NCI-H2081 (cell line): ENCODE data around the gene SYNM.
"Not testable (repeated sequence)": the region's sequence is repeated elsewhere in the genome, so short reads cannot be mapped to it uniquely, and the experiment has no call there.

Experiments used
- DNase-seq, 2 experiments: peaks; one replicate each; lab custom pipeline; 2025; lab: John Stamatoyannopoulos, UW

SYNM gene

DNA sequence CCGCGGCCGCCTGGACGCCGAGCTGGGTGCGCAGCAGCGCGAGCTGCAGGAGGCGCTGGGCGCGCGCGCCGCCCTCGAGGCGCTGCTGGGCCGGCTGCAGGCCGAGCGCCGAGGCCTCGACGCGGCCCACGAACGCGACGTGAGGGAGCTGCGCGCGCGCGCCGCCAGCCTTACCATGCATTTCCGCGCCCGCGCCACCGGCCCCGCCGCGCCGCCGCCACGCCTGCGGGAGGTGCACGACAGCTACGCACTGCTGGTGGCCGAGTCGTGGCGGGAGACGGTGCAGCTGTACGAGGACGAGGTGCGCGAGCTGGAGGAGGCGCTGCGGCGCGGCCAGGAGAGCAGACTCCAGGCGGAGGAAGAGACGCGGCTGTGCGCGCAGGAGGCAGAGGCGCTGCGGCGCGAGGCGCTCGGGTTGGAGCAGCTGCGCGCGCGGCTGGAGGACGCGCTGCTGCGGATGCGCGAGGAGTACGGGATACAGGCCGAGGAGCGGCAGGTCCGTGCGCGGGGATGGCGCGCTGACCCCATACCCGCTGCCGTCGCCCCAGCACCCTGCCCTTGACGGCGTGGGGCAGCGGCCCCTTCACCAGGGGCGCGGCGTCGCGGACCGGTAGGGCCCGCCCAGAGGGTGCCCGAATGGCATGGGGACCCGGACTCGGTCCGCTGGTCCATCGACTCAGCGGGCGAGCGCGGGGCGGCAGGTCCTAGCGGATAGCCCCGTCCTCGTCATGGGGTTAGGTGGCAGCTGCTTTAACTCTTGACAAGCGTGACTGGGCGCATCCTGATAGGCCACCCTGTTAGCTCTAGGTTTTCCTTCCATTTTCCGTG is 848 bp downstream of the SYNM start:
- DNase-seq: peak; percentile 70 to 82

DNA sequence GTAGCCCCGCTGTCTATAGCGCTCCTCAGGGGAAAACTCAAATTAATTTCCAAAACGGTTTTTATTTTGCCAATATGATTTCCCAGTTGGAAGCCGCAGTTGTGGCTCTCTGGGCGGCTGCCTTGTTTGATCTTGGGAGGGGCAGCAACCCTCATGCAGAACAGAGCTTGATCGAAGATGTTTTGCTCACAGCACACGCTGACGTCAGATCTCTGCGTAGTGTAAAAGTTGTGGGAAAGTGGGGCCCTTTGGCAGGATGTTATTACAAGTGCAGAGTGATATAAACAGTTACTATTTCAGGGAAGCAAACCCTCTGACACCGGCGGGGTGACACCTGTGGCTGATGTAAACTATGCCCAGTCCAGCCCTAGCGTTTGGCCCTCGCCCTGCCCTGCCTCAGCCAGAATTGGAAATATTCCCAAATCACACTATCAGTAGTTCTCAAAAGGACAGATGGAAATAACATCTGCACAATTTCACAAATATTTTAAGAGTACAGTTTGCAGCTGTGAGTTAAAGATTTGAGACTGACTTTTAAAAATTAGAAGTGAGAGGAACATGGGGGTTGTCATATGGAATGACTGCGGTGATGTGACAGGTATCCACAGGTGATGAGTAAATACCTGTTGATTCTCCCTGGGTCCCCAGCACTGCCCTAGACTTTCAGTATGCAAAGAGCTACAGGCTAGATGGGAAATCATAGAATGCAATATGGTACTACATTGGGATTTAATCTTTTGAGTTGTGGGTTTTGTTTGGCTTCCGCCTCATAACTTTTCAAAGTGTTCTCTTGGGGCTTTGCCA is 1.7 kb downstream of the SYNM start:
- DNase-seq: no peak

DNA sequence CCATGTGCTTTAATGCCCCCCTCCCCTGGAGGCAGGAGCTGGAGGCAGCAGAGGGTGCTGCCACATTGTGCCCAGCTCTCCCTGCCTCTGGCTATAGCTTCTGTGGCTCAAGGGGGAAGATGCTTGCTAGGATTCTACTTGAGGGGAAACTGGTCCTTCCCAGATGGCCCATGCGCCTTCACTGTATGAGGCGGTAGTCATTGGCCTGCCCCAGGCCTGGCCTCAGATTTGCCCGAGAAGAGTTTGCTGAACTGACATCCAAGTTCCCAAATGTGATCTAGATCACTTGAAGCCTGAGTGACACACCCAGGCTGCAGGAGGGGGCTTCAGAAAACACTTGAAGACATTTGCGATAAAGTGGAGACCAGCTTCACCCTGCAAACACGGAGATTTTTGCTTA is 4.1 kb downstream of the SYNM start:
- DNase-seq: no peak

DNA sequence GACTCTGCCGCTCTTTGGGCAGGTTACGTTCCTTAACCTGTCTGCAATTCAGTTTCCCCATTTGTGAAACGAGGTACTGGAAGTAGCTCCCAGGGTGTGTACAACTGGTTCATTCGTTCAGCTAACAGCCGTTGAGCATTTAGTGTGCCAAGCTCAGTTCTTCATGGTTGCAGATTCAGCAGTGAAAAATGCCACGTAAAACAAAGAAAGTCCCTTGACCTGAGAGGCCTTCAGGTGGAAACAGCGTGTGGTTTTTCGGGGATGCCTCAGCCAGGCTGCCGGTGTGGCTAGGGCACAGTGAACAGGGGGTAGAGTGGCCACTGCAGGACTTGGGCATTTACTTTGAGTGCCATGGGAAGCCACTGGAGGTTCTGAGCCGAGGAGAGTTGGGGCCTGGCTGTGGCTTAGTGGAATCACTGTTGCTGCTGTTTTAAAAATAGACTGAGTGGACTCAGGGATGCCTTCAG is 4.7 kb downstream of the SYNM start:
- no peak for DNase-seq

DNA sequence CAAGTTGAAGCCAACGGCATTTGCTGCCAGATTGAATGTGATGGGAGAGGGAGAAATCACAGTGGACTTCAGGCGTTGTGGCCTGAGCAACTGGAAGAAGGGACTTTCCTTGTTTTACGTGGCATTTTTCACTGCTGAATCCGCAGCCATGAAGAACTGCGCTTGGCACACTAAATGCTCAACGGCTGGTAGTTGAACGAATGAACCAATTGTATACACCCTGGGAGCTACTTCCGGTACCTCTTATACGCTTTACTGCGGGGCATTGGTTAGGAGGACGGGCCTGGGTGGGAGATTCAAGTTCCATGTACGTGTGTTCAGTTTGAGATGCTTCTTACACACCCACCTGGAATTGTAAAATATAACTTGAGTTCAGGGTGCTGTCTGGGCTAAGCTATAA is 5.2 kb downstream of the SYNM start:
- no peak for DNase-seq

DNA sequence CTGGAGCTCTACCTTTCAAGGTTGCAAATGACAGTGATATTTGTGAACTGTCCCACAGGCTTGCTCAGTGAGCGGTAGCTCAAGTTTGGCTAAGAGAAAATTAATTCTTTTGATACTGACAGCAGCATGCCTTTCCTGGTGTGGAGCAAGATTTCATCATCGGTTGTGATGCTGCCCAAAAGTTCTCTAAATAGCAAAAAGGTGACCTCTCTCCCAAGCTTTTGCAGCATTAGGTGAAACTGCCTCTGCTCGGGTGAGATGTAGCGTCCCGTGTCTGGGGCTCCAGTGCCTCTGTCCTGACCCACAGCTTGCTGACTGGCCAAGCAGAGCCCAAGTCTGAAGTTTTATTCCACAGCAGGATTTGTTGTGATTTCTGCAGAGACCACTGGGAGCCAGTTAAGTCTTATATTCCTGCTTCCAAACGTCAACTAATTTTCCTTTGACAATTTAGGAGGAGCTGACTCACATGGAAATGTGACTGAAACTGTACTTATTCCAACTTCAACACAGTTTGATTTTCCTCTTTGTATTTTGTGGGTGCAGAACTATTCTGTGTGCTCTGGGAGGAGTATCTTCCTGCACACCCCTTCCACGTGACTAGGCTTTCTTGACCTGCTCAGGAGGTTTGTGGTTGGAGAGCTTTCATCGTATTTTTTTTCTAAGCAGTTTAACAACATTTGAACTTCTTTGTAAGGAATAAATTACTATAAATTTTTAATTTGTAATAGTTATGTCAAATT is 5.9 kb downstream of the SYNM start:
- DNase-seq: no peak

DNA sequence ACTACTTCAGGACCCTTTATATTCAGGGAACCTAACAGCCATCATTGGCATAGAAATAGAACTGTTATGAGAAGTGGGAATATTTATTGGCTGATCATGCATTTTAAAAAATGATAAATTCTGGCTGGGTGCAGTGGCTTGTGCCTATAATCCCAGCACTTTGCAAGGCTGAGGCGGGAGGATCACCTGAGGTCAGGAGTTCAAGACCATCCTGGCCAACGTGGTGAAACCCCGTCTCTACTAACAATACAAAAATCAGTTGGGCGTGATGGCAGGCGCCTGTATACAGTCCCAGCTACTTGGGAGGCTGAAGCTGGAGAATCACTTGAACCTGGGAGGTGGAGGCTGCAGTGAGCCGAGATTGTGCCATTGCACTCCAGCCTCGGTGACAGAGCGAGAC is 6.8 kb downstream of the SYNM start:
- DNase-seq: not testable (repeated sequence)

DNA sequence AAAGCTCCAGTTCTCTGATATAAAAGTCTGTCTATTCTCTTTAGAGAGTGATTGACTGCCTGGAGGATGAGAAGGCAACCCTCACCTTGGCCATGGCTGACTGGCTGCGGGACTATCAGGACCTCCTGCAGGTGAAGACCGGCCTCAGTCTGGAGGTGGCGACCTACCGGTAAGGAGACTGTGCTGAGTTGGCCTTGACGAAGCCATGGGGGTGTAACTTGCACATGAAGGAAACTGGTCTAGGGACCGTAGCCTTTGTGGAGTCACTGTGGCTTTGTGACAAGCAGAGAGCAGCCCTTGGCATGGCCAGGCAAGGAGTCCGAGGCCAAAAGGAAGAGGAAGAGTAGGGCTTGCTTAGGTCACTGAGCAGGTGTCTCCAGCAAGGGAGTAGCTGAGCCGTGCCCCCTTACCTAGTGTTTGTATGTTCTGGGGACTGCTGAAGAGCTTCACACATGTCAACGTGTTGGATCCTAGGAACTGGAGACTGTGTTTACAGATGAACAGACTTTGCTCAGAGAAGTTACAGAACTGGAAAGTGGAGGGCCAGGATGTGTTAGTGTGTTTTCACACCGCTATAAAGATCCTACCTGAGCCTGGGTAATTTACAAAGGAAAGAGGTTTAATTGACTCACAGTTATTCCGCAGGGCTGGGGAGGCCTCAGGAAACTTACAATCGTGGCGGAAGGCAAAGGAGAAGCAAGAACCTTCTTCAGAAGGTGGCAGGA is 8.8 kb downstream of the SYNM start:
- no peak for DNase-seq

DNA sequence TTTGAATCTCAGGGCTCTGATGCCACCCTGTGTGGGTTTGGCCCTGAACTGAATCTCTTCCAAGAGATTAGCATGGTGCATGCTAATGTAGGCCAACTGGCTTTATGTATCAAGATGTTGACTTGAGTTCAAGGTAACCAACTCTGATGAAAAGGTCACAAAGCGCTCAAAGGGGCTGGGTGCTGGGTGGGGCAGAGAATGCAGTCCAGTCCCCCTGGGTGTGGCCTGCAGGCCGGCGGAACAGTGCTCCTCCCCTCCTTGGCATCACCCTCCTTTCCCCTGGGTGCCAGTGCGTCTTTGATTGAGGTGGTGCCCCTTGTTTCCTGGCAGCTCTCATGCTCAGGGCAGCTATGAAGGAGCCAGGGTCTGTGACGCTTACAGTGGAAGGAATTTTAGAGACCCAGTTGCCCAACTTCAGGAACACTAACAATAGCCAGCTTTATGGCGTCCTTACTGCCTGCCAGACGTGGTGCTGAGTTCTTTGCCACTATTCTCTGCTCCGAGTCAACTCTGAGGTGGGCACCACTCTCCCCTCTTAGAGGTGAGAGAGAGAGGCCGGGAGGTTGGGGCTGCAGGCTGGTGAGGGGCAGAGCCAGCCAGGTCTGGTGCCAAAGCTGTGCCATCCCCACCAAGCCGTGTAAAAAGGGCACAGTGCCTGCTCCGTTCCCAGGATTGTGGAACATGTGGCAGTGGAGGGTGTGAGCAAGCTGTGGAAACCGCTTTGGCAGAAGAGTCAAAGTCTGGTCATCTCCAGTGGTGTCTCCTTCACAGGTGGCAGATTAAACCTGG is 9.8 kb downstream of the SYNM start:
- DNase-seq: no peak

DNA sequence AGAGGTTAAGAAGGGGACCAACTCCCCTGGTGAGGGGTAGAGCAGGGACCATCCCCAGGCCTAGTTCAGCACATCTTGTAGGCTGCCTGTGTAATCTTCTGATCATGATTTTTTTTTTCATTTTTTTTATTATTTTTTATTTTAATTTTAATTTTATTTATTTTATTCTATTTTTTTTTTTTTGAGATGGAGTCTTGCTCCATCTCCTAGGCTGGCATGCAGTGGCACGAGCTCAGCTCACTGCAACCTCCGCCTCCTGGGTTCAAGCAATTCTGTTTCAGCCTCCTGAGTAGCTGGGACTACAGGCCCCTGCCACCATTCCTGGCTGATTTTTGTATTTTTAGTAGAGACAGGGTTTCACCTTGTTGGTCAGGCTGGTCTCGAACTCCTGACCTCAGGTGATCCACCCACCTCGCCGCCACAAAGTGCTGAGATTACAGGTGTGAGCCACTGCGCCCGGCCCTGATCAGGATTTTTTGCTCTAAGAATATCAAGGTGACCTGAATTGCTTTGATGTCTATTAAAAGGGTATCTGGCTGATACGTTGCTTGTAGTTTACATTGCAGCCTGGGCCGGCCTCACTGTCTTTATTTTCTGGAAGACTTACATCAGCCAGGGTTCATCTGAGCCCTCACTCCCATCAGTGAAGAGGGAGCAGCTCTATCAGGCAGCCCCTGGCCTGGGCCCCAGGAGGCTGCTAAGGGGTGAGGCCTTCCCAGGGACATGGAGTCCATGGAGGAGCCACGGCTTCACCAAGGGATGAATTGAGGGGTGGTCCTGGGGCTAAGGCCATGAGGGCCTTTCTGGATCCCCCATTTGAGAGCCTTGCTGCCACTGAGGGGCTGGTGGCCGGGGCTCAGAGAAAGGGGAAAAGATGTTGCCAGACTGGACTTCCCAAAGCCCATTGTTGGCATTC is 10.7 kb downstream of the SYNM start:
- no peak for DNase-seq

DNA sequence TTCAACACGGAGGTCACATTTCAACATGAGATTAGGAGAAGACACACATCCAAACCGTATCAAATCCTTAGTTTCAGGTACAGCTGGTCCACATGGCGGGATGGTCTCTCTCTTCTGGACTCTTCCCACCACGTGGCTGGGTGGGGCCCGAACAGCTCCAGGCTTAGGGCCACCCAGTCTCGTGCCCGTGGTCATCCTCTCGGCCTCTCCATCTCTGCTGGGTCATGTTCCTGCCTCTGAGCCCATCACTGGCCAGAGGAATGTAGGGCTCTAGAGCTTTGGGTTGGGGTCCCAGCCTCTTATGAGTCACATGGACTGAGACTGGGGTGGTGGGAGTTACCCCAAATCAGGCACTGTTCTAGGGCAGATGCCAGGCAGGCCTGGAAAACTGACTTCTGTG is 12.2 kb downstream of the SYNM start:
- DNase-seq: no peak

DNA sequence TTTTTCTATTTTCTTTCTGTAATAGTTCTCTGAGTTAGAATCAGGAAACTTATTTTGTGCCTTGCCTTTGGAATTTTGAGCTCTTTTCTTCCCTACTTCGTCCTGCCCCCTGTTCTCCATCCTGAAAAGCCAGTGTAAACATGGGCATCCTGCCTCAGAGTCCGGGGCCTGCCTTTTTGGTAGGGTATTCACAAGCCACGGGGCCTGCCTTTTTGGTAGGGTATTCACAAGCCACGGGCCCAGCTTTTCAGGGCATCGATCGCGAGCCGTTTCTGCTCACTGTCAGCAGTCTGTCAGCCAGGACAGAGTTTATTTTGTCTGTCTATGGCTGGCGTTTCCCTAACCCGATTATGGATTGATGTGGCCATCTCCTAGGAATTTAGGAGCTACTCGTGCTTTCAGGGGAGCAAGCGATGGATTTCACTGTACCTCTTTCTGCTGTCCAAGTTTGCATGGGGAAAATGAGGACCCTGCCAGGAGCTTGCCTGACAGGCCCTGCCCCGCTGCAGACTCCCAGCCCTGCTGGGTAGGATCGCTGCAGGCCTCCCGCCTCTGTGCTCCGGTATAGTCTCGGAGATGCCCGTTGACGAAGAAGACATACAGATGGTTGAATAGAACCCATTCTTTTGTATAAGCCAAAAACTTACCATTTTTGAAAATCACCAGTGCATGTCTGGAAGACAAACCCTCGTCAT is 12.8 kb downstream of the SYNM start:
- no peak for DNase-seq

DNA sequence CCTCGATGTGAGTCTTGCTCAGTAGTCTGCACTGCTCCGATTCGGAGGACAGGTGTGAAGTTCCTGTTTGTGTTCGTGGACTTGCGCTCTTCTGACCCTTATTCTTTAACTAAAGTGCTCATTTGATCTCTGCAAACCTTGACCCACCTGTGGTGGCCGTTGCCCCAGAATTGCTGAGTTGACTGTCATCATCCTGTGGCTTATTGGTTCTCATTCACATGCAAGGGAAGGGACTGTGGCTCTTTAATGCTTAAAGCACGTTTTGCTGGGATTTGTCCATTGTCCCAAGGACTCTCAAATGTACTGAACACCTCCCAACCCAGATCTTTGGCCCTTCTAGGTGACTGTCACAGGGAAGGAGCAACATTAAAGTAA is 13.4 kb downstream of the SYNM start:
- DNase-seq: no peak

DNA sequence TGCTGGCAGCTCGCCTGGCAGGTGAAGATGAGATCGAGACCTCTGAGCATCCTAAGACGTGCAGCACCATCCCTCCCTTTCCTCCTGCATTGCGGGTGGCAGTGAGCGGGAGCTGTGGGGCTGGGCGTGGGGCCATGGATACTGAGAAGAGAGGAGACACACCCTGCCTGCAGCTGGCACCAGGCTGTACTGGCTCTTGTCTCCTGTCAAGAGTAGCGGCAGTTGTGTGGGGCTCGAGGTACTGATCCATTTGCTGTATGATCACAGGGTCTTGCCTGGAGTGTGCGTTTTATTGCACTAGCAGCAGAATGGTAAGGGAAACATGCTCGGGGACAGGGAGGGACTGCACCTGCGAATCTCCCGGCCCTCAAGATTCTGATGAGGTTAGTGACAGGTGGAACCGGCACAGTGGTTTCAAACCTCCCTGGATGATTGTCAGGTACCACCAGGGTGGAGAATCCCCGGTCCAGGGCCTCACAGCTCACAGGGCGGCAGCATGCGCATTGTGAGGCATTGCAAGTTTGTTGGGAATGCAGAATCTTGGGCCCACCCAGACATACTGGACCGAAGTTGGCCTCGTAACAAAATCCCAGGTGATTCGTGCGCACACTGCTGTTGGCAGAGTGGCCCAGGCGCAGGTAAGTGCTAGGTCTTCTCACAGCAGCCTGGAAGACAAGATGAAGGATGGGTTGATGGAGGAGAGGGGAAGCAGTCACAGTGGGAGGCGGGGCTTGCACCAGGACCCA is 14.1 kb downstream of the SYNM start:
- no peak for DNase-seq

DNA sequence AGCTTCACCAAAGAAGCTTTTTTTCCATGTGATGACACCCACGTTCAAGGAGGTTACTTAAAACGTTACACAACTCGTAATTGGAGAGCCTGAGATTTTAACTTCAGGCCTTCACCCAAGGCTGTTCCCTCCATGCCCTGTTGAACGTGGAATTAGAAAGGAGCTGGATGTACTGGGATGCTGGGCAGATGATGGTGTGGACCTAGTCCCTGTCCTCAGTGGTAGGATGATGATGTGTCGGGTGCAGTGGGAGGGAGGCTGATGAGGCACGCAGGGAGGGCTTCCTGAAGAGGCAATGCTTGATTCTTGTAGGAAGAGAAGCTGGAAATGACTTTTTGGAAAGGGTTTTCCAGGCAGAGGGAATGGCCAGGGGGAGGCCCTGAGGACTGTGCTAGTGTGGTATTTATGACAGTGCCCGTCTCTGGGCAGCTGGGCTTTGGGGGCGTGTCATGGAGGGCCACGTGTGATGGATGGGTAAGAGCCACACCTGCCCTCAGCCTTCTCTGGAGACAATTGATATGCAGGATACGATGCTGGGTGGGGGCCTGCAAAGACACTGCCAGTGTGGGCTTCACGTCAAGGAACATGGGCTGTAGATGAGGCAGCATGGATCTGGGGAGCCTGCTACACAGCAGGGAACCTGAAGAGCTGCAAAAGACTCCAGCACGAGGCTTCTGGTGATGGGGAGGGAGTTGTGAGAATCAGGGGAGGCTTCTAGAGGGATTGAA is 15.3 kb downstream of the SYNM start:
- no peak for DNase-seq

DNA sequence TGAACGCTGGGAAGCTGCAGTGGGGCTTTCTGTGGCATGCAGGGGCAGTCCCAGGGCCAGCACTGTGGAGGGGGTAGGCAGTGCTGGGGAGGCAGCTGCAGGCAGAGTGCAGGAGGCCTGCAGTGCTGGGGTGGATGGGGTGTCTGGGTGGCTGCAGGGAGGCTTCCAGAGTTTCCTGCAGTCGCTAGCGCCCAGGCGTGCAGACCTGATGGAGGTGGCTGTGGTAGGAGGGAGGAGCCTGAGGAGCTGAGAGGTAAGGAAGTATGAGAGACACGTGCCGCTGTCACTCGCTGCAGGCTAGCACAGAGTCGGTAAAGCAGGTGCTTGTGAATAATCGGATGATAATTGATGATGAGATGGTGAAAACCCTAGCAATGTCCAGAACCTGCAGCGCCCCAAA is 16.3 kb downstream of the SYNM start:
- DNase-seq: no peak

DNA sequence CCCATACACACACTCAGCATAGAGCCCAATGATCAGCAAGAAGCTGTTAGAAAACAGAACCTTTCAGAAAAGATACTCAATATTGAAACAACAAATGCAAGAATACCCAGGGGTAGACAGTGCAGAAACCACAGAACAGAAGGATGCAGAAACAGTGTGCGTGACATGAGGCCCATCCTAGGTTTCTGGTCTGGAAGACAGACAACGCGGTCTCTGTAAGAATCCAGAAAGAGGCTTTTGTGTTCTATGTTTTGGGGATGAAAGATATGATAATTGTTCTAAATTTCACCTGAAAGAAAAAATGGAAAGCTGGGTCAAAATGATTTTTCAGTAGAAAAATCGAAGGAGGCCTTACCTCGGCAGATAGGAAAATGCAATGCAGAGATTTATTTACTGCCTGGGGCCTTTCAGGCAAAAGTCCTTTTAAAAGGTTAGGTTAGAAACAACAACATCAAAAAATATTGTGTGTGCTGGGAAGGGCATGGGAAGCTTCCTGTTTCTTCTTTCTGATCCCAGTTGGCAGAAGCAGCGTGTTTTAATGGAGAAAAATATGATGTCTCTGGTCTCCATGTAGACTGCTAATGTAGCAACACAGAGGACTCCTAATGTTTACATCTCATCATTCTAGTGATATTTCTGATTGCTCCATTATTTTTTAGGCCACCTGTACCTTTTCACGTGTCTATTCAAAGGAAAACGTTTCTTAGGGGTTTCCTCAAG is 17.0 kb downstream of the SYNM start:
- no peak for DNase-seq
